HEK293T (cell line): ENCODE data around the gene M1AP.

Source experiments
- CTCF ChIA-PET: fragments of 350-600 bp; formaldehyde crosslinking; extraction: SDS; loops from one replicate; lab custom pipeline; 2021; ENCODE audit warnings: antibody characterized with exemption, inconsistent platforms; lab: Yijun Ruan, JAX
- POLR2A ChIA-PET: fragments of 350-600 bp; formaldehyde crosslinking; extraction: SDS; loops from one replicate; lab custom pipeline; 2020; ENCODE audit warnings: antibody characterized with exemption, inconsistent platforms; lab: Yijun Ruan, JAX
- DNase-seq: peaks from one replicate; pipeline ENCODE4 v3.0.0; 2012; ENCODE audit warnings: mixed read lengths; ENCODE audit errors: extremely low spot score
- ARNT ChIP-seq: fragments of 450-650 bp; IDR thresholded peaks from 2 replicates; pipeline ENCODE4 v1.6.1; 2017; ENCODE audit warnings: mild to moderate bottlenecking
- BHLHE40 ChIP-seq: fragments of 450-650 bp; IDR thresholded peaks from 2 replicates; pipeline ENCODE4 v1.6.1; 2016; ENCODE audit warnings: mild to moderate bottlenecking, moderate library complexity, borderline replicate concordance
- CTBP1 ChIP-seq: fragments of 450-650 bp; IDR thresholded peaks from 2 replicates; pipeline ENCODE4 v1.6.1; 2016; ENCODE audit warnings: borderline replicate concordance
- ELF4 ChIP-seq: fragments of 450-650 bp; IDR thresholded peaks from 2 replicates; pipeline ENCODE4 v1.6.1; 2017; ENCODE audit warnings: antibody characterized with exemption
- FOXA1 ChIP-seq: fragments of 450-650 bp; IDR thresholded peaks from 2 replicates; pipeline ENCODE4 v1.6.1; 2016; ENCODE audit warnings: mild to moderate bottlenecking
- FOXK2 ChIP-seq: fragments of 450-650 bp; IDR thresholded peaks from 2 replicates; pipeline ENCODE4 v1.6.1; 2016; ENCODE audit warnings: mild to moderate bottlenecking
- FOXM1 ChIP-seq: fragments of 450-650 bp; IDR thresholded peaks from 2 replicates; pipeline ENCODE4 v1.6.1; 2017; ENCODE audit warnings: mild to moderate bottlenecking, borderline replicate concordance
- HDGF ChIP-seq: fragments of 450-650 bp; IDR thresholded peaks from 2 replicates; pipeline ENCODE4 v1.6.1; 2017; ENCODE audit warnings: antibody characterized with exemption, borderline replicate concordance
- L3MBTL2 ChIP-seq: fragments of 450-650 bp; conservative IDR thresholded peaks from 2 replicates; pipeline ENCODE4 v1.6.1; 2016; ENCODE audit warnings: mild to moderate bottlenecking
- LEF1 ChIP-seq: fragments of 450-650 bp; IDR thresholded peaks from 2 replicates; pipeline ENCODE4 v1.6.1; 2017; ENCODE audit warnings: mild to moderate bottlenecking, borderline replicate concordance
- NFRKB ChIP-seq: fragments of 450-650 bp; IDR thresholded peaks from 2 replicates; pipeline ENCODE4 v1.6.1; 2016; ENCODE audit warnings: mild to moderate bottlenecking, moderate library complexity
- PKNOX1 ChIP-seq: fragments of 450-650 bp; IDR thresholded peaks from 2 replicates; pipeline ENCODE4 v1.6.1; 2016
- SP1 ChIP-seq: fragments of 450-650 bp; IDR thresholded peaks from 2 replicates; pipeline ENCODE4 v1.6.1; 2017
- SUZ12 ChIP-seq: fragments of 450-650 bp; IDR thresholded peaks from 2 replicates; pipeline ENCODE4 v1.6.1; 2016; ENCODE audit warnings: mild to moderate bottlenecking
- TARDBP ChIP-seq: fragments of 450-650 bp; IDR thresholded peaks from 2 replicates; pipeline ENCODE4 v1.6.1; 2016
- ZNF384 ChIP-seq: fragments of 450-650 bp; IDR thresholded peaks from 2 replicates; pipeline ENCODE4 v1.6.1; 2016

The M1AP gene

GRCh38 chr2:74550231-74550630 lies 97.9 kb downstream of the M1AP start:
- ChIA-PET POLR2A (interaction anchor here (0.6 to 2.3 kb wide), 6 partner anchors 16 to 42 kb away, joined by 3 to 5 read pairs (median 3); partner anchors contain the start of gene HTRA2), CTCF (interaction anchor here (0.9 kb wide), 1 partner anchor 36 kb away, joined by 4 read pairs; no protein-coding TSS in a partner anchor)
- no peak for TF ChIP-seq FOXA1
- no peak for TF ChIP-seq ELF4
- TF ChIP-seq HDGF: no peak
- TF ChIP-seq BHLHE40: no peak
- no peak for TF ChIP-seq LEF1
- no peak for TF ChIP-seq ARNT
- no peak for TF ChIP-seq FOXK2
- TF ChIP-seq SUZ12: no peak
- no peak for TF ChIP-seq FOXM1
- no peak for TF ChIP-seq SP1
- no peak for TF ChIP-seq TARDBP
- no peak for TF ChIP-seq NFRKB
- DNase-seq: no peak

GRCh38 chr2:74548900-74549826 lies 99.0 kb downstream of the M1AP start:
- peak; percentile 68 for DNase-seq
- CTCF ChIA-PET: interaction anchor here (0.9 kb wide), 1 partner anchor 37 kb away, joined by 4 read pairs; no protein-coding TSS in a partner anchor
- POLR2A ChIA-PET: interaction anchor here (1.0 to 1.8 kb wide), 7 partner anchors 15 to 77 kb away, joined by 3 to 7 read pairs (median 4); partner anchors contain the start of genes HTRA2 and MRPL53
- peak; percentile 94 for TF ChIP-seq L3MBTL2
- no peak for TF ChIP-seq BHLHE40

GRCh38 chr2:74548285-74548899 lies 99.7 kb downstream of the M1AP start:
- DNase-seq: peak; percentile 44
- ChIA-PET CTCF (no interaction called here), POLR2A (interaction anchor here (1.0 to 1.8 kb wide), 4 partner anchors 14 to 76 kb away, joined by 3 to 7 read pairs (median 6); partner anchors contain the start of gene MRPL53)
- TF ChIP-seq ARNT: no peak
- 0 out of 2 replicates have a peak, but pooled peaks have one; percentile 26 for TF ChIP-seq LEF1
- peak; percentile 35; the same call in 1 of the 2 replicates for TF ChIP-seq L3MBTL2

GRCh38 chr2:74546004-74546403 lies 102.1 kb downstream of the M1AP start:
- TF ChIP-seq HDGF (no peak), CTBP1 (no peak), NFRKB (no peak), ZNF384 (no peak), ARNT (no peak), LEF1 (no peak), TARDBP (no peak), SUZ12 (no peak), L3MBTL2 (no peak), ELF4 (no peak), FOXA1 (no peak), SP1 (no peak), PKNOX1 (no peak)
- ChIA-PET CTCF (no interaction called here), POLR2A (interaction anchor here (0.9 to 1.7 kb wide), 4 partner anchors 12 to 73 kb away, joined by 3 to 6 read pairs (median 4); partner anchors contain the start of genes AUP1, HTRA2 and MRPL53)
- DNase-seq: no peak

GRCh38 chr2:74544634-74545033 lies 103.5 kb downstream of the M1AP start:
- no peak for DNase-seq
- CTCF ChIA-PET: interaction anchor here (0.9 kb wide), 1 partner anchor 40 kb away, joined by 4 read pairs; no protein-coding TSS in a partner anchor
- POLR2A ChIA-PET: interaction anchor here (1.4 to 1.7 kb wide), 2 partner anchors 12 to 72 kb away, joined by 3 to 6 read pairs; partner anchors contain the start of gene MRPL53
- TF ChIP-seq ZNF384: no peak
- no peak for TF ChIP-seq FOXA1
- TF ChIP-seq BHLHE40: no peak
- no peak for TF ChIP-seq CTBP1
- no peak for TF ChIP-seq TARDBP
- no peak for TF ChIP-seq LEF1

GRCh38 chr2:74542978-74543377 lies 105.2 kb downstream of the M1AP start:
- CTCF ChIA-PET: no interaction called here
- no peak for TF ChIP-seq FOXM1
- TF ChIP-seq CTBP1: no peak
- TF ChIP-seq NFRKB: no peak
- TF ChIP-seq ELF4: no peak
- POLR2A ChIA-PET: interaction anchor here (0.9 kb wide), 1 partner anchor 16 kb away, joined by 3 read pairs; no protein-coding TSS in a partner anchor
- DNase-seq: no peak

GRCh38 chr2:74540291-74540690 lies 107.8 kb downstream of the M1AP start:
- POLR2A ChIA-PET: interaction anchor here (1.3 to 1.6 kb wide), 2 partner anchors 11 to 35 kb away, joined by 4 to 6 read pairs; partner anchors contain the start of genes AUP1 and HTRA2
- CTCF ChIA-PET: no interaction called here
- TF ChIP-seq HDGF: no peak
- TF ChIP-seq BHLHE40: no peak
- no peak for TF ChIP-seq SUZ12
- TF ChIP-seq FOXK2: no peak
- TF ChIP-seq CTBP1: no peak
- TF ChIP-seq NFRKB: no peak
- no peak for TF ChIP-seq TARDBP
- TF ChIP-seq FOXM1: no peak
- no peak for TF ChIP-seq ARNT
- TF ChIP-seq LEF1: no peak
- no peak for TF ChIP-seq ELF4
- no peak for TF ChIP-seq ZNF384
- no peak for TF ChIP-seq SP1
- no peak for TF ChIP-seq PKNOX1
- TF ChIP-seq L3MBTL2: no peak
- TF ChIP-seq FOXA1: no peak
- no peak for DNase-seq
